A549 (cell line): Measurements from ENCODE around the gene HCAR2. TPM values are rescaled to one million over a fixed set of nuclear protein-coding genes. Genes with fewer than 3 reads are reported as not detected.

Experiments used
- ATAC-seq, 2 experiments: fragments of 200-7000 bp in 1 of 2; fragments of >200 bp in 1 of 2; cut with Nextera tagmentation in 1 of 2; cut with Tn5 transposase in 1 of 2; 3 replicates each; pipeline versions ENCODE4 v1.8.0 to v1.9.1; 2018 to 2020; ENCODE audit warnings: mild to moderate bottlenecking in 1 of 2, moderate library complexity in 1 of 2
- CTCF ChIA-PET: fragments of 300-600 bp; sonication (Branson Sonifier 250); formaldehyde crosslinking; extraction: SDS; loops from one replicate; lab custom pipeline; 2021; ENCODE audit warnings: antibody characterized with exemption, inconsistent platforms; lab: Yijun Ruan, JAX
- POLR2A ChIA-PET: fragments of 350-600 bp; formaldehyde crosslinking; extraction: SDS; loops from one replicate; lab custom pipeline; 2021; ENCODE audit warnings: antibody characterized with exemption, inconsistent platforms; lab: Yijun Ruan, JAX
- DNase-seq, 2 experiments: peaks; one replicate each; pipeline versions ENCODE4 v3.0.0 to v3.0.0-alpha.2; 2011 to 2016; ENCODE audit warnings: low read depth in 1 of 2, low spot score in 1 of 2
- FAIRE-seq: peaks from 2 replicates; lab custom pipeline; 2011; peaks lifted over from hg19 to GRCh38; lab: Jason Lieb, UNC
- H3K27ac ChIP-seq, 2 experiments: fragments of >200 bp; sonication (Bioruptor Twin); formaldehyde crosslinking; 3 replicates each; pipeline ENCODE4 v1.5.1; 2016 to 2017
- H3K4me1 ChIP-seq: fragments of >200 bp; sonication (Bioruptor Twin); formaldehyde crosslinking; 3 replicates; pipeline ENCODE4 v1.6.1; 2016
- H3K4me2 ChIP-seq: fragments of >200 bp; sonication (Bioruptor Twin); formaldehyde crosslinking; 3 replicates; pipeline ENCODE4 v1.6.1; 2016
- H3K4me3 ChIP-seq: fragments of >200 bp; sonication (Bioruptor Twin); formaldehyde crosslinking; 3 replicates; pipeline ENCODE4 v1.5.1; 2016
- H3K9me3 ChIP-seq: fragments of >200 bp; sonication (Bioruptor Twin); formaldehyde crosslinking; 3 replicates; pipeline ENCODE4 v1.6.1; 2016
- BCL3 ChIP-seq: fragments of >200 bp; sonication (Bioruptor Twin); formaldehyde crosslinking; IDR thresholded peaks from 3 replicates; pipeline ENCODE4 v1.6.1; 2016
- CBX8 ChIP-seq: fragments of 200-600 bp; sonication (generic); IDR thresholded peaks from 2 replicates; pipeline ENCODE4 v1.6.1; 2016
- CEBPB ChIP-seq, 2 experiments: fragments of >200 bp in 1 of 2; sonication (Bioruptor Twin) in 1 of 2; formaldehyde crosslinking in 1 of 2; IDR thresholded peaks; 2 replicates each; pipeline ENCODE4 v1.6.1; 2012 to 2016
- CHD4 ChIP-seq: fragments of 200-600 bp; sonication (generic); IDR thresholded peaks from 2 replicates; pipeline ENCODE4 v1.6.1; 2016; ENCODE audit warnings: antibody characterized with exemption, mild to moderate bottlenecking, borderline replicate concordance
- ELK1 ChIP-seq: fragments of 150-350 bp; IDR thresholded peaks from 2 replicates; pipeline ENCODE4 v1.6.1; 2014; ENCODE audit warnings: low read depth, mild to moderate bottlenecking, low read length
- EP300 ChIP-seq, 2 experiments: fragments of >200 bp; sonication (Bioruptor Twin); formaldehyde crosslinking; IDR thresholded peaks; 2 replicates in 1 of 2; 3 replicates in 1 of 2; pipeline ENCODE4 v1.6.1; 2016 to 2017
- FOSB ChIP-seq: fragments of 250-450 bp; sonication (Bioruptor Pico); IDR thresholded peaks from 2 replicates; pipeline ENCODE4 v1.5.0; 2020; ENCODE audit warnings: mild to moderate bottlenecking, moderate library complexity
- HDAC2 ChIP-seq: fragments of 200-600 bp; sonication (generic); IDR thresholded peaks from 2 replicates; pipeline ENCODE4 v1.6.1; 2016
- HEYL ChIP-seq: fragments of 250-450 bp; sonication (Bioruptor Pico); IDR thresholded peaks from 2 replicates; pipeline ENCODE4 v1.8.0; 2021; ENCODE audit warnings: mild to moderate bottlenecking, moderate library complexity
- HOXB13 ChIP-seq: fragments of 250-450 bp; sonication (Bioruptor Pico); IDR thresholded peaks from 2 replicates; pipeline ENCODE4 v1.5.0; 2020; ENCODE audit warnings: low read depth, mild to moderate bottlenecking, moderate library complexity
- JUN ChIP-seq, 2 experiments: fragments of >200 bp; sonication (Bioruptor Twin); formaldehyde crosslinking; IDR thresholded peaks; 2 replicates in 1 of 2; 3 replicates in 1 of 2; pipeline ENCODE4 v1.6.1; 2016 to 2017
- MAFK ChIP-seq: fragments of 450-650 bp; IDR thresholded peaks from 2 replicates; pipeline ENCODE4 v1.6.1; 2014; ENCODE audit not compliant: partially characterized antibody
- MYC ChIP-seq: IDR thresholded peaks from 2 replicates; pipeline ENCODE4 v1.6.1; 2012; ENCODE audit warnings: mild to moderate bottlenecking, inconsistent platforms, low read length, improper control_type of control experiment, borderline replicate concordance
- NFE2L2 ChIP-seq: fragments of 150-350 bp; conservative IDR thresholded peaks from 2 replicates; pipeline ENCODE4 v1.6.1; 2014; ENCODE audit warnings: low read length
- PHF8 ChIP-seq: fragments of 200-600 bp; sonication (generic); IDR thresholded peaks from 2 replicates; pipeline ENCODE4 v1.6.1; 2016; ENCODE audit warnings: low read depth, mild to moderate bottlenecking, antibody characterized with exemption, moderate library complexity, borderline replicate concordance
- RAD21 ChIP-seq, 2 experiments: fragments of >200 bp in 1 of 2; sonication (Bioruptor Twin) in 1 of 2; formaldehyde crosslinking in 1 of 2; IDR thresholded peaks in 1 of 2; conservative IDR thresholded peaks in 1 of 2; 2 replicates in 1 of 2; 3 replicates in 1 of 2; pipeline ENCODE4 v1.6.1; 2012 to 2018; ENCODE audit warnings: inconsistent platforms in 1 of 2
- RCOR1 ChIP-seq: fragments of 150-350 bp; IDR thresholded peaks from 2 replicates; pipeline ENCODE4 v1.6.1; 2014; ENCODE audit warnings: antibody characterized with exemption, low read length, low read depth
- RFX5 ChIP-seq: fragments of 450-650 bp; IDR thresholded peaks from 2 replicates; pipeline ENCODE4 v1.7.1; 2014; ENCODE audit warnings: antibody characterized with exemption, mild to moderate bottlenecking, moderate library complexity
- SREBF2 ChIP-seq: fragments of 450-650 bp; IDR thresholded peaks from 2 replicates; pipeline ENCODE4 v1.6.1; 2014; ENCODE audit warnings: mild to moderate bottlenecking, moderate library complexity
- TP53 ChIP-seq: fragments of 250-450 bp; sonication (Bioruptor Pico); IDR thresholded peaks from 2 replicates; pipeline ENCODE4 v1.5.0; 2021; ENCODE audit warnings: mild to moderate bottlenecking, moderate library complexity
- ZC3H11A ChIP-seq: fragments of 450-650 bp; IDR thresholded peaks from 2 replicates; pipeline ENCODE4 v1.6.1; 2014; ENCODE audit warnings: antibody characterized with exemption, mild to moderate bottlenecking
- ZFP36 ChIP-seq: fragments of 450-650 bp; IDR thresholded peaks from 2 replicates; pipeline ENCODE4 v1.6.1; 2014; ENCODE audit warnings: borderline replicate concordance; ENCODE audit not compliant: partially characterized antibody
- whole genome bisulfite sequencing: methylation state at CpG from one replicate; pipeline ENCODE4 v1.1.6; 2017; ENCODE audit errors: missing lambda C conversion rate; 5-methylcytosine and 5-hydroxymethylcytosine counted together
- polyA plus RNA-seq, 4 experiments: library from polyadenylated mRNA; depleted of rRNA in 3 of 4; stranded (reverse); fragments of >200 nt; fragmentation: RNase III in 1 of 4; extraction: RNeasy Plus Mini Kit Qiagen cat#74134 plus additional on column Dnase treatment in 1 of 4; gene quantifications; 2 replicates in 3 of 4; 3 replicates in 1 of 4; pipeline ENCODE4 v1.2.3, GENCODE V29; 2011 to 2017
- TF ChIP-seq, protein P1 (sequence below): fragments of >200 bp; sonication (Bioruptor Twin); formaldehyde crosslinking; IDR thresholded peaks from 3 replicates; pipeline ENCODE4 v1.5.1; 2016
- TF ChIP-seq, protein P2 (sequence below): IDR thresholded peaks from 2 replicates; pipeline ENCODE4 v1.6.1; 2012
- TF ChIP-seq, protein P3 (sequence below): IDR thresholded peaks from 2 replicates; pipeline ENCODE4 v1.6.1; 2012; ENCODE audit warnings: low read depth, borderline replicate concordance
- TF ChIP-seq, protein P4 (sequence below): fragments of >200 bp; sonication (Bioruptor Twin); formaldehyde crosslinking; IDR thresholded peaks from 2 replicates; pipeline ENCODE4 v1.6.1; 2016
- TF ChIP-seq, protein P5 (sequence below): fragments of 250-450 bp; sonication (Bioruptor Pico); IDR thresholded peaks from 2 replicates; pipeline ENCODE4 v1.5.0; 2020; ENCODE audit warnings: low read depth, mild to moderate bottlenecking, moderate library complexity

HCAR2 gene
- polyA plus RNA-seq, 2 of the 4 experiments (the other 2 are of a cell fraction): 0.09 TPM; not detected in 1

- ChIA-PET POLR2A (no interaction called here), CTCF (interaction anchor here (0.6 to 2.2 kb wide), 4 partner anchors 13 to 306 kb away, joined by 3 to 8 read pairs (median 4); no protein-coding TSS in a partner anchor)
- no peak overlapping the region for H3K4me3 ChIP-seq
- no peak for FAIRE-seq
- DNase-seq: no peak
- H3K4me2 ChIP-seq: no peak overlapping the region
- H3K9me3 ChIP-seq: no peaks in the 10 kb centered on the region
- TF ChIP-seq ZC3H11A (no peak), RCOR1 (no peak), FOSB (no peak), PHF8 (no peak), TP53 (no peak), RAD21 (conservative IDR thresholded peaks at IDR 0.05 in 1 of 2, IDR thresholded peaks at IDR 0.05 in 1 of 2) (no peak), EP300 (IDR thresholded peaks at IDR 0.05) (no peak), CEBPB (IDR thresholded peaks at IDR 0.05) (no peak), MAFK (no peak), NFE2L2 (no peak), ELK1 (no peak), SREBF2 (no peak), MYC (no peak), CBX8 (no peak), HEYL (CRISPR knock-in tag) (no peak), RFX5 (no peak), BCL3 (no peak)
- TF ChIP-seq, protein P1, sequence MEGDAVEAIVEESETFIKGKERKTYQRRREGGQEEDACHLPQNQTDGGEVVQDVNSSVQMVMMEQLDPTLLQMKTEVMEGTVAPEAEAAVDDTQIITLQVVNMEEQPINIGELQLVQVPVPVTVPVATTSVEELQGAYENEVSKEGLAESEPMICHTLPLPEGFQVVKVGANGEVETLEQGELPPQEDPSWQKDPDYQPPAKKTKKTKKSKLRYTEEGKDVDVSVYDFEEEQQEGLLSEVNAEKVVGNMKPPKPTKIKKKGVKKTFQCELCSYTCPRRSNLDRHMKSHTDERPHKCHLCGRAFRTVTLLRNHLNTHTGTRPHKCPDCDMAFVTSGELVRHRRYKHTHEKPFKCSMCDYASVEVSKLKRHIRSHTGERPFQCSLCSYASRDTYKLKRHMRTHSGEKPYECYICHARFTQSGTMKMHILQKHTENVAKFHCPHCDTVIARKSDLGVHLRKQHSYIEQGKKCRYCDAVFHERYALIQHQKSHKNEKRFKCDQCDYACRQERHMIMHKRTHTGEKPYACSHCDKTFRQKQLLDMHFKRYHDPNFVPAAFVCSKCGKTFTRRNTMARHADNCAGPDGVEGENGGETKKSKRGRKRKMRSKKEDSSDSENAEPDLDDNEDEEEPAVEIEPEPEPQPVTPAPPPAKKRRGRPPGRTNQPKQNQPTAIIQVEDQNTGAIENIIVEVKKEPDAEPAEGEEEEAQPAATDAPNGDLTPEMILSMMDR: no peak
- TF ChIP-seq, protein P2, sequence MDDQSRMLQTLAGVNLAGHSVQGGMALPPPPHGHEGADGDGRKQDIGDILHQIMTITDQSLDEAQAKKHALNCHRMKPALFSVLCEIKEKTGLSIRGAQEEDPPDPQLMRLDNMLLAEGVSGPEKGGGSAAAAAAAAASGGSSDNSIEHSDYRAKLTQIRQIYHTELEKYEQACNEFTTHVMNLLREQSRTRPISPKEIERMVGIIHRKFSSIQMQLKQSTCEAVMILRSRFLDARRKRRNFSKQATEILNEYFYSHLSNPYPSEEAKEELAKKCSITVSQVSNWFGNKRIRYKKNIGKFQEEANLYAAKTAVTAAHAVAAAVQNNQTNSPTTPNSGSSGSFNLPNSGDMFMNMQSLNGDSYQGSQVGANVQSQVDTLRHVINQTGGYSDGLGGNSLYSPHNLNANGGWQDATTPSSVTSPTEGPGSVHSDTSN: no peak
- TF ChIP-seq, protein P3, sequence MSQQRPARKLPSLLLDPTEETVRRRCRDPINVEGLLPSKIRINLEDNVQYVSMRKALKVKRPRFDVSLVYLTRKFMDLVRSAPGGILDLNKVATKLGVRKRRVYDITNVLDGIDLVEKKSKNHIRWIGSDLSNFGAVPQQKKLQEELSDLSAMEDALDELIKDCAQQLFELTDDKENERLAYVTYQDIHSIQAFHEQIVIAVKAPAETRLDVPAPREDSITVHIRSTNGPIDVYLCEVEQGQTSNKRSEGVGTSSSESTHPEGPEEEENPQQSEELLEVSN: no peak
- no peak for ATAC-seq
- no peak overlapping the region for H3K27ac ChIP-seq
- H3K4me1 ChIP-seq: peaks cover 11% of the 10 kb centered on the region
- WGBS: 89% methylated on average over 5 of the region's 5 CpGs
These were observed 37.4 kb downstream of the HCAR2 start for GRCh38 chr12:122665759-122666158.

GRCh38 chr12:122665349-122665748 is 37.8 kb downstream of the HCAR2 start:
- no peaks in the 10 kb centered on the region for H3K9me3 ChIP-seq
- ATAC-seq (no peak), FAIRE-seq (no peak), DNase-seq (no peak)
- no peak overlapping the region for H3K27ac ChIP-seq
- H3K4me2 ChIP-seq: no peak overlapping the region
- H3K4me3 ChIP-seq: no peak overlapping the region
- TF ChIP-seq RCOR1: no peak
- no peak for TF ChIP-seq HDAC2
- TF ChIP-seq CBX8: no peak
- TF ChIP-seq SREBF2: no peak
- no peak for TF ChIP-seq HOXB13
- TF ChIP-seq, protein P4, sequence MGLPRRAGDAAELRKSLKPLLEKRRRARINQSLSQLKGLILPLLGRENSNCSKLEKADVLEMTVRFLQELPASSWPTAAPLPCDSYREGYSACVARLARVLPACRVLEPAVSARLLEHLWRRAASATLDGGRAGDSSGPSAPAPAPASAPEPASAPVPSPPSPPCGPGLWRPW: no peak
- TF ChIP-seq, protein P5, sequence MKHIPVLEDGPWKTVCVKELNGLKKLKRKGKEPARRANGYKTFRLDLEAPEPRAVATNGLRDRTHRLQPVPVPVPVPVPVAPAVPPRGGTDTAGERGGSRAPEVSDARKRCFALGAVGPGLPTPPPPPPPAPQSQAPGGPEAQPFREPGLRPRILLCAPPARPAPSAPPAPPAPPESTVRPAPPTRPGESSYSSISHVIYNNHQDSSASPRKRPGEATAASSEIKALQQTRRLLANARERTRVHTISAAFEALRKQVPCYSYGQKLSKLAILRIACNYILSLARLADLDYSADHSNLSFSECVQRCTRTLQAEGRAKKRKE (CRISPR knock-in tag): no peak
- no peak for TF ChIP-seq CHD4
- TF ChIP-seq ZFP36: no peak
- TF ChIP-seq HEYL (CRISPR knock-in tag): no peak
- TF ChIP-seq JUN (IDR thresholded peaks at IDR 0.05): no peak
- POLR2A ChIA-PET: no interaction called here
- 86% methylated on average over 8 of the region's 8 CpGs for WGBS
- CTCF ChIA-PET: interaction anchor here (0.6 to 2.2 kb wide), 3 partner anchors 14 to 306 kb away, joined by 3 to 8 read pairs (median 4); no protein-coding TSS in a partner anchor
- peaks cover 11% of the 10 kb centered on the region for H3K4me1 ChIP-seq
